Measurements from ENCODE around the gene IL15RA. TPM values are rescaled to one million over a fixed set of nuclear protein-coding genes. Genes with fewer than 3 reads are reported as not detected.

The IL15RA gene
- total RNA-seq, 4 donors from 2014 or later = 7.1 to 15.6 (median 11.0) TPM

GRCh38 chr10:6017781-6018354, 40.5 kb upstream of the IL15RA start:
- Histone ChIP-seq H3K4me1 (peaks cover 0 to 35% (median 7%) of the 10 kb centered on the region in 3 donors), H3K27ac (peak overlapping the region; percentile 33 to 74 (median 50)), H3K4me3 (no peak overlapping the region), H3K9me3 (no peaks in the 10 kb centered on the region), H3K27me3 (peaks cover 0 to 5% (median 0%) of the 10 kb centered on the region in 4 donors), H3K36me3 (no peaks in the 10 kb centered on the region)
- intact Hi-C loops (cut with DNase I) = no loop called here
- 96% methylated on average over 5 of the region's 8 CpGs; no CpG with 5 or more reads in 1 of the 2 donors for WGBS, 2 donors
- TF ChIP-seq POLR2A (IDR thresholded peaks at IDR 0.05) (no peak), CTCF (IDR thresholded peaks at IDR 0.05) (no peak)
- no peak for DNase-seq

- Histone ChIP-seq H3K4me3 (no peak overlapping the region), H3K27me3 (no peaks in the 10 kb centered on the region), H3K27ac (peak overlapping the region in 1 of 4 donors; percentile 31), H3K36me3 (no peaks in the 10 kb centered on the region), H3K9me3 (no peaks in the 10 kb centered on the region), H3K4me1 (peaks cover 0 to 24% (median 3%) of the 10 kb centered on the region in 3 donors)
- intact Hi-C loops (cut with DNase I) = no loop called here
- WGBS, 2 donors = 26 to 32% methylated on average over 5 to 6 of the region's 6 CpGs
- TF ChIP-seq POLR2A (IDR thresholded peaks at IDR 0.05) = no peak
- peak; percentile 52 to 75 (median 68) for TF ChIP-seq CTCF (IDR thresholded peaks at IDR 0.05)
- DNase-seq = no peak
These were observed 37.0 kb upstream of the IL15RA start for GRCh38 chr10:6014241-6014761.

- Histone ChIP-seq H3K36me3 (no peaks in the 10 kb centered on the region), H3K4me1 (peaks cover 0 to 31% (median 4%) of the 10 kb centered on the region in 3 donors), H3K4me3 (no peak overlapping the region), H3K27ac (peak overlapping the region in 1 of 4 donors; percentile 31), H3K9me3 (no peaks in the 10 kb centered on the region), H3K27me3 (no peaks in the 10 kb centered on the region)
- TF ChIP-seq POLR2A (IDR thresholded peaks at IDR 0.05) = no peak
- no peak for TF ChIP-seq CTCF (IDR thresholded peaks at IDR 0.05)
- DNase-seq = no peak
- intact Hi-C loops (cut with DNase I) = no loop called here
- WGBS, 2 donors = 74 to 77% methylated on average over 15 to 17 of the region's 17 CpGs
These were observed 36.3 kb upstream of the IL15RA start for GRCh38 chr10:6013413-6014192.

GRCh38 chr10:6012121-6012905, 35.0 kb upstream of the IL15RA start:
- Histone ChIP-seq H3K4me3 (no peak overlapping the region), H3K9me3 (peaks cover 0 to 7% (median 3%) of the 10 kb centered on the region in 3 donors), H3K4me1 (peaks cover 0 to 29% (median 3%) of the 10 kb centered on the region in 3 donors), H3K36me3 (no peaks in the 10 kb centered on the region), H3K27me3 (no peaks in the 10 kb centered on the region), H3K27ac (no peak overlapping the region)
- DNase-seq = no peak
- intact Hi-C loops (cut with DNase I) = no loop called here
- TF ChIP-seq CTCF (IDR thresholded peaks at IDR 0.05) = no peak
- no peak for TF ChIP-seq POLR2A (IDR thresholded peaks at IDR 0.05)
- WGBS, 2 donors = 83 to 85% methylated on average over 15 of the region's 15 CpGs

Data from esophagus squamous epithelium (tissue), 5 donors.